ENCODE data around the gene FXR2. TPM values are rescaled to one million over a fixed set of nuclear protein-coding genes. Genes with fewer than 3 reads are reported as not detected.

FXR2 gene
- polyA plus RNA-seq, 1 donor (not counting 4 experiments of a cell fraction or from before 2014, with no cell fraction given) = 30.6 TPM

DNA sequence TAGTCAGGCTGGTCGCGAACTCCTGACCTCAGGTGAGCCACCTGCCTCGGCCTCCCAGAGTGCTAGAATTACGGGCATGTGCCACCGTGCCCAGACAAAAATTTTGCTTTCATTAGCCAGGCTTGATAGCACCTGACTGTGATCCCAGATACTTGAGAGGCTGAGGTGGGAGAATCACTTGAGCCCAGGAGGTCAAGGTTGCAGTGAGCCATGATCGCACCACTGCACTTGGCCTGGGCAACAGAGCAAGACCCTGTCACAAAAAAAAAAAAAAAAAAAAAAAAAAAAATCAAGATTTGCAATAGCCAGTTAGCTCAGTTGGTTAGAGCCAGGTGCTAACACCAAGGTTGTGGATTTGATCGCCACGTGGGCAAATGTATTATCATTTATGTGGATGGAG is 6.1 kb upstream of the FXR2 start:
- H4K20me1 ChIP-seq (ENCODE audit: control insufficient read depth, extremely low read depth, insufficient read depth, low read length) = no peaks in the 10 kb centered on the region
- TF ChIP-seq, protein P1, sequence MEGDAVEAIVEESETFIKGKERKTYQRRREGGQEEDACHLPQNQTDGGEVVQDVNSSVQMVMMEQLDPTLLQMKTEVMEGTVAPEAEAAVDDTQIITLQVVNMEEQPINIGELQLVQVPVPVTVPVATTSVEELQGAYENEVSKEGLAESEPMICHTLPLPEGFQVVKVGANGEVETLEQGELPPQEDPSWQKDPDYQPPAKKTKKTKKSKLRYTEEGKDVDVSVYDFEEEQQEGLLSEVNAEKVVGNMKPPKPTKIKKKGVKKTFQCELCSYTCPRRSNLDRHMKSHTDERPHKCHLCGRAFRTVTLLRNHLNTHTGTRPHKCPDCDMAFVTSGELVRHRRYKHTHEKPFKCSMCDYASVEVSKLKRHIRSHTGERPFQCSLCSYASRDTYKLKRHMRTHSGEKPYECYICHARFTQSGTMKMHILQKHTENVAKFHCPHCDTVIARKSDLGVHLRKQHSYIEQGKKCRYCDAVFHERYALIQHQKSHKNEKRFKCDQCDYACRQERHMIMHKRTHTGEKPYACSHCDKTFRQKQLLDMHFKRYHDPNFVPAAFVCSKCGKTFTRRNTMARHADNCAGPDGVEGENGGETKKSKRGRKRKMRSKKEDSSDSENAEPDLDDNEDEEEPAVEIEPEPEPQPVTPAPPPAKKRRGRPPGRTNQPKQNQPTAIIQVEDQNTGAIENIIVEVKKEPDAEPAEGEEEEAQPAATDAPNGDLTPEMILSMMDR (optimal IDR thresholded peaks at IDR 0.05 in 1 of 3, IDR thresholded peaks at IDR 0.05 in 1 of 3, conservative IDR thresholded peaks at IDR 0.05 in 1 of 3; ENCODE audit: extremely low read depth in 1 of 3, insufficient read depth in 2 of 3, low read length in 3 of 3) = no peak
- TF ChIP-seq EZH2 (IDR thresholded peaks at IDR 0.05; ENCODE audit: low read length) = no peak
- no peak overlapping the region for H3K9ac ChIP-seq (ENCODE audit: control insufficient read depth, extremely low read depth, insufficient read depth, low read length)
- H3K9me1 ChIP-seq (ENCODE audit: control insufficient read depth, extremely low read depth, insufficient read depth, low read length) = no peaks in the 10 kb centered on the region
- H3K4me2 ChIP-seq (ENCODE audit: control insufficient read depth, extremely low read depth, insufficient read depth, low read depth, low read length) = no peak overlapping the region
- H3K27ac ChIP-seq (ENCODE audit: control insufficient read depth, insufficient read depth, low read length) = no peak overlapping the region
- H3K27me3 ChIP-seq (ENCODE audit: control insufficient read depth, extremely low read depth, insufficient read depth, low read length) = no peaks in the 10 kb centered on the region
- H3K36me3 ChIP-seq (ENCODE audit: control insufficient read depth in 2 of 2, extremely low read depth in 1 of 2, insufficient read depth in 2 of 2, low read length in 2 of 2) = no peaks in the 10 kb centered on the region
- FAIRE-seq (no peak), DNase-seq (ENCODE audit: low read depth, low spot score) (no peak)
- no peaks in the 10 kb centered on the region for H3K79me2 ChIP-seq (ENCODE audit: control insufficient read depth, insufficient read depth, low read length)
- no peaks in the 10 kb centered on the region for H3K4me1 ChIP-seq (ENCODE audit: control insufficient read depth, extremely low read depth, insufficient read depth, low read length)
- H2AFZ ChIP-seq (ENCODE audit: control insufficient read depth, low read length) = no peak overlapping the region
- H3K4me3 ChIP-seq (ENCODE audit: control insufficient read depth in 2 of 3, extremely low read depth in 1 of 3, insufficient read depth in 2 of 3, low read depth in 1 of 3, low read length in 3 of 3) = no peak overlapping the region
- no peaks in the 10 kb centered on the region for H3K9me3 ChIP-seq (ENCODE audit: control insufficient read depth, low read depth, low read length)
- dilution Hi-C loops (cut with MboI; ENCODE audit: extremely low pct_ligation_motif_present, low sequenced_read_pairs) = no loop called here

DNA sequence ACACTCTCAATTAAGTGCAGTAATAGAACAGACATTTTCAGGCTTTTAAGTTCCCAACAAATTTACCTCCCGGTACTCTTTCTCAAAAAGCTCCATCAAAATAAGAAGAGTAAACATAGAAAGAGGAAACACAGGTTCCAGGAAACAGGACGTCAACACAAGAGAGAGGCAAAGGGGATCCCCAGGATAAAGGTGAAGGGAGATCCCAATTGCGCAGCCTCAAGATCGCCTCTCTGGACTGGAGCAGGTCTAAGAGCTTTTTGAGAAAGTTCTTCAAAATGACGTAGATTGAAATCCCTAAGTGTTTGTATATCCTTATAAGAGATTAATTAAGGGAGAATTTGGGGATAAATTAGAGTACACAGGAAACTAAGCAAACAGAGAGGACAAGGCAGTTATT is 3.9 kb upstream of the FXR2 start:
- H3K27me3 ChIP-seq (ENCODE audit: control insufficient read depth, extremely low read depth, insufficient read depth, low read length) = no peaks in the 10 kb centered on the region
- DNase-seq (ENCODE audit: low read depth, low spot score) (no peak), FAIRE-seq (no peak)
- dilution Hi-C loops (cut with MboI; ENCODE audit: extremely low pct_ligation_motif_present, low sequenced_read_pairs) = no loop called here
- H2AFZ ChIP-seq (ENCODE audit: control insufficient read depth, low read length) = no peak overlapping the region
- peaks cover 2% of the 10 kb centered on the region for H3K4me1 ChIP-seq (ENCODE audit: control insufficient read depth, extremely low read depth, insufficient read depth, low read length)
- no peaks in the 10 kb centered on the region for H3K9me1 ChIP-seq (ENCODE audit: control insufficient read depth, extremely low read depth, insufficient read depth, low read length)
- H3K4me3 ChIP-seq (ENCODE audit: control insufficient read depth in 2 of 3, extremely low read depth in 1 of 3, insufficient read depth in 2 of 3, low read depth in 1 of 3, low read length in 3 of 3) = no peak overlapping the region
- H4K20me1 ChIP-seq (ENCODE audit: control insufficient read depth, extremely low read depth, insufficient read depth, low read length) = no peaks in the 10 kb centered on the region
- H3K27ac ChIP-seq (ENCODE audit: control insufficient read depth, insufficient read depth, low read length) = no peak overlapping the region
- no peak overlapping the region for H3K9ac ChIP-seq (ENCODE audit: control insufficient read depth, extremely low read depth, insufficient read depth, low read length)
- no peaks in the 10 kb centered on the region for H3K9me3 ChIP-seq (ENCODE audit: control insufficient read depth, low read depth, low read length)
- TF ChIP-seq, protein P1 (optimal IDR thresholded peaks at IDR 0.05 in 1 of 3, IDR thresholded peaks at IDR 0.05 in 1 of 3, conservative IDR thresholded peaks at IDR 0.05 in 1 of 3; ENCODE audit: extremely low read depth in 1 of 3, insufficient read depth in 2 of 3, low read length in 3 of 3) = no peak
- no peak for TF ChIP-seq EZH2 (IDR thresholded peaks at IDR 0.05; ENCODE audit: low read length)
- H3K79me2 ChIP-seq (ENCODE audit: control insufficient read depth, insufficient read depth, low read length) = peaks cover 8% of the 10 kb centered on the region
- no peaks in the 10 kb centered on the region for H3K36me3 ChIP-seq (ENCODE audit: control insufficient read depth in 2 of 2, extremely low read depth in 1 of 2, insufficient read depth in 2 of 2, low read length in 2 of 2)
- H3K4me2 ChIP-seq (ENCODE audit: control insufficient read depth, extremely low read depth, insufficient read depth, low read depth, low read length) = no peak overlapping the region
